ENCODE results near the gene ZFR.
"Not testable (repeated sequence)": the region's sequence is repeated elsewhere in the genome, so short reads cannot be mapped to it uniquely, and the experiment has no call there.

The ZFR gene

GRCh38 chr5:32314658-32315057, 129.9 kb downstream of the ZFR start:
- no peak overlapping the region for H3K27ac ChIP-seq
- no peaks in the 10 kb centered on the region; the same call in 1 of the 2 replicates for H3K36me3 ChIP-seq
- H3K9me3 ChIP-seq (ENCODE audit: severe bottlenecking): no peaks in the 10 kb centered on the region
- no peak overlapping the region for H3K4me3 ChIP-seq (ENCODE audit: low read depth, low read length)
- H3K27me3 ChIP-seq (ENCODE audit: insufficient read depth, low read depth, severe bottlenecking): no peaks in the 10 kb centered on the region
- TF ChIP-seq CTCF (IDR thresholded peaks at IDR 0.05; ENCODE audit: low read depth, low read length): no peak
- no peak for DNase-seq

GRCh38 chr5:32314152-32314488, 130.4 kb downstream of the ZFR start:
- H3K9me3 ChIP-seq (ENCODE audit: severe bottlenecking); H3K36me3 ChIP-seq; H3K27ac ChIP-seq; H3K27me3 ChIP-seq (ENCODE audit: insufficient read depth, low read depth, severe bottlenecking); H3K4me3 ChIP-seq (ENCODE audit: low read depth, low read length); DNase-seq: not testable (repeated sequence)

GRCh38 chr5:32312595-32313332, 131.8 kb downstream of the ZFR start, which contains the start of gene MTMR12:
Gene MTMR12, minus strand, starts transcription at chr5:32312939. Its CDS starts 101 bp downstream, at chr5:32312838.
- H3K27ac ChIP-seq: peak within 1 kb of the TSS; percentile 84
- DNase-seq: peak; percentile 100
- H3K4me3 ChIP-seq (ENCODE audit: low read depth, low read length): peak within 1 kb of the TSS; percentile 87
- no peaks in the 10 kb centered on the region for H3K27me3 ChIP-seq (ENCODE audit: insufficient read depth, low read depth, severe bottlenecking)
- H3K36me3 ChIP-seq: no peaks in the 10 kb centered on the region; the same call in 1 of the 2 replicates
- no peaks in the 10 kb centered on the region for H3K9me3 ChIP-seq (ENCODE audit: severe bottlenecking)
- TF ChIP-seq CTCF (IDR thresholded peaks at IDR 0.05; ENCODE audit: low read depth, low read length): no peak

GRCh38 chr5:32312197-32312594, 132.3 kb downstream of the ZFR start:
- Histone ChIP-seq H3K36me3 (no peaks in the 10 kb centered on the region; the same call in 1 of the 2 replicates), H3K27ac (peak overlapping the region; percentile 69)

GRCh38 chr5:32311404-32312196, 132.9 kb downstream of the ZFR start:
- Histone ChIP-seq H3K4me3 (ENCODE audit: low read depth, low read length) (peak overlapping the region; percentile 82), H3K36me3 (no peaks in the 10 kb centered on the region; the same call in 1 of the 2 replicates), H3K27me3 (ENCODE audit: insufficient read depth, low read depth, severe bottlenecking) (no peaks in the 10 kb centered on the region), H3K9me3 (ENCODE audit: severe bottlenecking) (no peaks in the 10 kb centered on the region), H3K27ac (peak overlapping the region; percentile 69)
- no peak for DNase-seq
- TF ChIP-seq CTCF (IDR thresholded peaks at IDR 0.05; ENCODE audit: low read depth, low read length): no peak

More at GRCh38 chr5:32312197-32312594, 132.3 kb downstream of the ZFR start:
- no peaks in the 10 kb centered on the region for H3K27me3 ChIP-seq (ENCODE audit: insufficient read depth, low read depth, severe bottlenecking)
- DNase-seq: peak; percentile 60
- no peak for TF ChIP-seq CTCF (IDR thresholded peaks at IDR 0.05; ENCODE audit: low read depth, low read length)
- H3K4me3 ChIP-seq (ENCODE audit: low read depth, low read length): peak overlapping the region; percentile 82
- no peaks in the 10 kb centered on the region for H3K9me3 ChIP-seq (ENCODE audit: severe bottlenecking)

GRCh38 chr5:32309761-32310160, 134.8 kb downstream of the ZFR start:
- no peak for TF ChIP-seq CTCF (IDR thresholded peaks at IDR 0.05; ENCODE audit: low read depth, low read length)
- Histone ChIP-seq H3K36me3 (no peaks in the 10 kb centered on the region; the same call in 1 of the 2 replicates), H3K27me3 (ENCODE audit: insufficient read depth, low read depth, severe bottlenecking) (no peaks in the 10 kb centered on the region), H3K27ac (no peak overlapping the region), H3K4me3 (ENCODE audit: low read depth, low read length) (no peak overlapping the region), H3K9me3 (ENCODE audit: severe bottlenecking) (no peaks in the 10 kb centered on the region)
- DNase-seq: no peak

Measured in WERI-Rb-1 (cell line).